GM12874 (cell line): ENCODE measurements around the gene FAM221B.

ENCODE experiments used
- CTCF ChIP-seq: IDR thresholded peaks from 2 replicates; pipeline ENCODE4 v1.5.1; 2011; ENCODE audit warnings: low read depth, mild to moderate bottlenecking, control low read depth, low read length, moderate library complexity; ENCODE audit not compliant: insufficient read depth

Gene FAM221B

GRCh38 chr9:35783418-35783817 lies 45.1 kb downstream of the FAM221B start:
- TF ChIP-seq CTCF: no peak

- no peak for TF ChIP-seq CTCF
Observed at GRCh38 chr9:35781066-35781465, 47.5 kb downstream of the FAM221B start.

- no peak for TF ChIP-seq CTCF
Observed at GRCh38 chr9:35778496-35778895, 50.0 kb downstream of the FAM221B start.

- no peak for TF ChIP-seq CTCF
Observed at GRCh38 chr9:35776018-35776417, 52.5 kb downstream of the FAM221B start.

- no peak for TF ChIP-seq CTCF
Observed at GRCh38 chr9:35774907-35775635, 53.5 kb downstream of the FAM221B start.

- no peak for TF ChIP-seq CTCF
Observed at GRCh38 chr9:35771943-35772342, 56.6 kb downstream of the FAM221B start.

GRCh38 chr9:35771534-35771933 lies 57.0 kb downstream of the FAM221B start:
- TF ChIP-seq CTCF: no peak
